Measurements from ENCODE around the gene MBD4.

- no peak for TF ChIP-seq POLR2AphosphoS5 (IDR thresholded peaks at IDR 0.05; ENCODE audit: borderline replicate concordance, low read depth, low read length)
- no peak for TF ChIP-seq EZH2 (IDR thresholded peaks at IDR 0.05)
Measured at GRCh38 chr3:129481766-129482332, 42.1 kb upstream of the MBD4 start.

Measured in SK-N-MC (cell line).